WTC11 (cell line): ENCODE data around the gene CEMIP. TPM values are rescaled to one million over a fixed set of nuclear protein-coding genes. Genes with fewer than 3 reads are reported as not detected.

Experiments used
- ATAC-seq: fragments of 200-7000 bp; cut with Tn5 transposase; 2 replicates; pipeline ENCODE4 v1.10.0; 2021; ENCODE audit warnings: mild to moderate bottlenecking, moderate library complexity
- CTCF ChIA-PET: fragments of 300-600 bp; sonication (Branson Sonifier 250); formaldehyde crosslinking; loops from one replicate; lab custom pipeline; 2021; ENCODE audit warnings: antibody characterized with exemption; lab: Charles Lee
- POLR2A ChIA-PET: fragments of 350-600 bp; sonication (Branson Sonifier 250); formaldehyde crosslinking; loops from one replicate; lab custom pipeline; 2021; ENCODE audit warnings: antibody characterized with exemption; lab: Charles Lee
- DNase-seq: peaks from one replicate; pipeline ENCODE4 v3.0.0; 2021; ENCODE audit warnings: low spot score
- H3K27ac Mint-ChIP-seq: 2 replicates; pipeline ENCODE4 v1.8.0; 2021; ENCODE audit warnings: mixed read lengths
- H3K27me3 Mint-ChIP-seq: 2 replicates; pipeline ENCODE4 v1.8.0; 2021; ENCODE audit warnings: low read depth, mild to moderate bottlenecking, moderate library complexity, mixed read lengths
- H3K36me3 Mint-ChIP-seq: 2 replicates; pipeline ENCODE4 v1.8.0; 2021; ENCODE audit warnings: mixed read lengths
- H3K4me1 Mint-ChIP-seq: 2 replicates; pipeline ENCODE4 v1.8.0; 2022; ENCODE audit warnings: mixed read lengths
- H3K4me3 Mint-ChIP-seq: 2 replicates; pipeline ENCODE4 v1.8.0; 2021; ENCODE audit warnings: mild to moderate bottlenecking, moderate library complexity, mixed read lengths
- H3K9me3 Mint-ChIP-seq: 2 replicates; pipeline ENCODE4 v1.8.0; 2021; ENCODE audit warnings: mixed read lengths
- CBFB ChIP-seq: sonication (generic); formaldehyde crosslinking; IDR thresholded peaks from 2 replicates; pipeline ENCODE4 v1.8.1; 2022; ENCODE audit warnings: mild to moderate bottlenecking, low read depth, missing genetic modification reagents
- ELF4 ChIP-seq: sonication (generic); formaldehyde crosslinking; IDR thresholded peaks from 2 replicates; pipeline ENCODE4 v1.8.1; 2022; ENCODE audit warnings: low read depth, mild to moderate bottlenecking, moderate library complexity, missing genetic modification reagents
- ESRRA ChIP-seq: sonication (generic); formaldehyde crosslinking; IDR thresholded peaks from 2 replicates; pipeline ENCODE4 v1.8.1; 2022; ENCODE audit warnings: mild to moderate bottlenecking, missing genetic modification reagents, borderline replicate concordance
- FOXJ3 ChIP-seq: sonication (generic); formaldehyde crosslinking; IDR thresholded peaks from 2 replicates; pipeline ENCODE4 v1.9.0; 2021; ENCODE audit warnings: missing genetic modification reagents, mild to moderate bottlenecking, borderline replicate concordance
- GABPB1 ChIP-seq: sonication (generic); formaldehyde crosslinking; IDR thresholded peaks from 2 replicates; pipeline ENCODE4 v1.8.1; 2023; ENCODE audit warnings: mild to moderate bottlenecking, missing genetic modification reagents
- GRHL2 ChIP-seq: fragments of 250-450 bp; sonication (Bioruptor Pico); IDR thresholded peaks from 2 replicates; pipeline ENCODE4 v1.8.0; 2022; ENCODE audit warnings: mild to moderate bottlenecking, moderate library complexity; ENCODE audit not compliant: insufficient replicate concordance, severe bottlenecking
- JAZF1 ChIP-seq: fragments of 250-450 bp; sonication (Bioruptor Pico); IDR thresholded peaks from 2 replicates; pipeline ENCODE4 v1.9.0; 2021; ENCODE audit warnings: moderate library complexity, mild to moderate bottlenecking, inconsistent platforms
- NR1H2 ChIP-seq: sonication (generic); formaldehyde crosslinking; IDR thresholded peaks from 2 replicates; pipeline ENCODE4 v1.9.0; 2021; ENCODE audit warnings: mild to moderate bottlenecking, moderate library complexity, missing genetic modification reagents
- NR3C1 ChIP-seq: sonication (generic); formaldehyde crosslinking; conservative IDR thresholded peaks from 2 replicates; pipeline ENCODE4 v1.8.1; 2023; ENCODE audit warnings: low read depth, mild to moderate bottlenecking, missing genetic modification reagents
- TEAD1 ChIP-seq: sonication (generic); formaldehyde crosslinking; IDR thresholded peaks from 2 replicates; pipeline ENCODE4 v1.8.0; 2022; ENCODE audit warnings: mild to moderate bottlenecking, missing genetic modification reagents
- ZNF232 ChIP-seq: sonication (generic); formaldehyde crosslinking; IDR thresholded peaks from 2 replicates; pipeline ENCODE4 v1.8.0; 2022; ENCODE audit warnings: mild to moderate bottlenecking, missing genetic modification reagents
- ZNF317 ChIP-seq: sonication (generic); formaldehyde crosslinking; IDR thresholded peaks from 2 replicates; pipeline ENCODE4 v1.8.1; 2023; ENCODE audit warnings: low read depth, mild to moderate bottlenecking, moderate library complexity, missing genetic modification reagents, borderline replicate concordance
- total RNA-seq: library from RNA; stranded (reverse); gene quantifications from 3 replicates; pipeline ENCODE4 v1.2.3, GENCODE V29; 2021
- TF ChIP-seq, protein P1 (sequence below): sonication (generic); formaldehyde crosslinking; IDR thresholded peaks from 2 replicates; pipeline ENCODE4 v1.8.1; 2022; ENCODE audit warnings: missing genetic modification reagents, borderline replicate concordance
- TF ChIP-seq, protein P2 (sequence below): fragments of 250-450 bp; sonication (Bioruptor Pico); IDR thresholded peaks from 2 replicates; pipeline ENCODE4 v1.9.0; 2021; ENCODE audit warnings: mild to moderate bottlenecking
- TF ChIP-seq, protein P3 (sequence below): sonication (generic); formaldehyde crosslinking; IDR thresholded peaks from 2 replicates; pipeline ENCODE4 v1.8.1; 2023; ENCODE audit warnings: mild to moderate bottlenecking, missing genetic modification reagents
- TF ChIP-seq, protein P4 (sequence below): sonication (generic); formaldehyde crosslinking; IDR thresholded peaks from 2 replicates; pipeline ENCODE4 v1.8.1; 2022; ENCODE audit warnings: mild to moderate bottlenecking, moderate library complexity, missing genetic modification reagents
- TF ChIP-seq, protein P5 (sequence below): fragments of 250-450 bp; sonication (Bioruptor Pico); IDR thresholded peaks from 2 replicates; pipeline ENCODE4 v1.8.0; 2021; ENCODE audit warnings: mild to moderate bottlenecking
- TF ChIP-seq, protein P6 (sequence below): sonication (generic); formaldehyde crosslinking; IDR thresholded peaks from 2 replicates; pipeline ENCODE4 v1.8.1; 2022; ENCODE audit warnings: low read depth, missing genetic modification reagents, borderline replicate concordance
- TF ChIP-seq, protein P7 (sequence below): sonication (generic); formaldehyde crosslinking; IDR thresholded peaks from 2 replicates; pipeline ENCODE4 v1.8.0; 2022; ENCODE audit warnings: mild to moderate bottlenecking, missing genetic modification reagents

The CEMIP gene
- total RNA-seq, 1 experiment from 2014 or later = 0.87 TPM

DNA sequence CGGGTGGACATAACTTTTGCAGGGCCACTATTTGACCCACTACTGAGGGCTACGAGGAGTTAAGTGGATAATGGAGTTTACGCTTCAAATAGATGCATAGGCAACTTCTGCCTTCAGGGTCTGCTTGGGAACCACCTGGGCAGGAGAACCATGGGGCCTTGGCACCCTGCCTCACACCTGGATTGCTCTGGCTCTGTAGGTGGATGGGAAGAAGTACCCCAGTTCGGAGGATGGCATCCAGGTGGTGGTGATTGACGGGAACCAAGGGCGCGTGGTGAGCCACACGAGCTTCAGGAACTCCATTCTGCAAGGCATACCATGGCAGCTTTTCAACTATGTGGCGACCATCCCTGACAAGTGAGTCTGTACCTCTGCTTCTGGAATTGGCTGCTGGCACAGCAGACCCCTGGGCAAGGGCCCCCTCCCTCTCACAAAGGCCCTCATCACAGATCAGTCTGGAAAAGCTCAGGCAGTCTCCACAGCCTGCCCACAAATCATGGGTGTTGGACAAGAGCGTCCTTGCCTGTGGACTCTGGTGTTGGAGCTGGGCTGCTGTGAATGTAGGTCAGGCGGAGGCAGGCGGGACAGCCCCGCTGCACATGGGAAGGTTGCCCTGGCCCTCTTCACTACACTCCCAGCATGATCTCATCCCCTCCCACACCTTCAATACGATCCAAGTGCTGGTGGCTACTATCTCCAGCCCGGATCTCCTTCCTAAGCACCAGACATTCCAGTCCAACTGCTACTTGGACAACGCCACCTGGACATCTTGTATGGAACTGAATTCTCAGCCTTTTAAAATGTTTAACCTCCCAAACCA lies 163.8 kb downstream of the CEMIP start:
- no peak for DNase-seq
- TF ChIP-seq ESRRA = no peak
- TF ChIP-seq, protein P1, sequence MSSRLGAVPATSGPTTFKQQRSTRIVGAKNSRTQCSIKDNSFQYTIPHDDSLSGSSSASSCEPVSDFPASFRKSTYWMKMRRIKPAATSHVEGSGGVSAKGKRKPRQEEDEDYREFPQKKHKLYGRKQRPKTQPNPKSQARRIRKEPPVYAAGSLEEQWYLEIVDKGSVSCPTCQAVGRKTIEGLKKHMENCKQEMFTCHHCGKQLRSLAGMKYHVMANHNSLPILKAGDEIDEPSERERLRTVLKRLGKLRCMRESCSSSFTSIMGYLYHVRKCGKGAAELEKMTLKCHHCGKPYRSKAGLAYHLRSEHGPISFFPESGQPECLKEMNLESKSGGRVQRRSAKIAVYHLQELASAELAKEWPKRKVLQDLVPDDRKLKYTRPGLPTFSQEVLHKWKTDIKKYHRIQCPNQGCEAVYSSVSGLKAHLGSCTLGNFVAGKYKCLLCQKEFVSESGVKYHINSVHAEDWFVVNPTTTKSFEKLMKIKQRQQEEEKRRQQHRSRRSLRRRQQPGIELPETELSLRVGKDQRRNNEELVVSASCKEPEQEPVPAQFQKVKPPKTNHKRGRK (CRISPR knock-in tag) = no peak
- TF ChIP-seq, protein P2, sequence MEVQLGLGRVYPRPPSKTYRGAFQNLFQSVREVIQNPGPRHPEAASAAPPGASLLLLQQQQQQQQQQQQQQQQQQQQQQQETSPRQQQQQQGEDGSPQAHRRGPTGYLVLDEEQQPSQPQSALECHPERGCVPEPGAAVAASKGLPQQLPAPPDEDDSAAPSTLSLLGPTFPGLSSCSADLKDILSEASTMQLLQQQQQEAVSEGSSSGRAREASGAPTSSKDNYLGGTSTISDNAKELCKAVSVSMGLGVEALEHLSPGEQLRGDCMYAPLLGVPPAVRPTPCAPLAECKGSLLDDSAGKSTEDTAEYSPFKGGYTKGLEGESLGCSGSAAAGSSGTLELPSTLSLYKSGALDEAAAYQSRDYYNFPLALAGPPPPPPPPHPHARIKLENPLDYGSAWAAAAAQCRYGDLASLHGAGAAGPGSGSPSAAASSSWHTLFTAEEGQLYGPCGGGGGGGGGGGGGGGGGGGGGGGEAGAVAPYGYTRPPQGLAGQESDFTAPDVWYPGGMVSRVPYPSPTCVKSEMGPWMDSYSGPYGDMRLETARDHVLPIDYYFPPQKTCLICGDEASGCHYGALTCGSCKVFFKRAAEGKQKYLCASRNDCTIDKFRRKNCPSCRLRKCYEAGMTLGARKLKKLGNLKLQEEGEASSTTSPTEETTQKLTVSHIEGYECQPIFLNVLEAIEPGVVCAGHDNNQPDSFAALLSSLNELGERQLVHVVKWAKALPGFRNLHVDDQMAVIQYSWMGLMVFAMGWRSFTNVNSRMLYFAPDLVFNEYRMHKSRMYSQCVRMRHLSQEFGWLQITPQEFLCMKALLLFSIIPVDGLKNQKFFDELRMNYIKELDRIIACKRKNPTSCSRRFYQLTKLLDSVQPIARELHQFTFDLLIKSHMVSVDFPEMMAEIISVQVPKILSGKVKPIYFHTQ (CRISPR knock-in tag) = no peak
- no peak for TF ChIP-seq ELF4 (CRISPR knock-in tag)
- TF ChIP-seq JAZF1 (CRISPR knock-in tag) = no peak
- no peak for TF ChIP-seq FOXJ3 (CRISPR knock-in tag)
- TF ChIP-seq, protein P3, sequence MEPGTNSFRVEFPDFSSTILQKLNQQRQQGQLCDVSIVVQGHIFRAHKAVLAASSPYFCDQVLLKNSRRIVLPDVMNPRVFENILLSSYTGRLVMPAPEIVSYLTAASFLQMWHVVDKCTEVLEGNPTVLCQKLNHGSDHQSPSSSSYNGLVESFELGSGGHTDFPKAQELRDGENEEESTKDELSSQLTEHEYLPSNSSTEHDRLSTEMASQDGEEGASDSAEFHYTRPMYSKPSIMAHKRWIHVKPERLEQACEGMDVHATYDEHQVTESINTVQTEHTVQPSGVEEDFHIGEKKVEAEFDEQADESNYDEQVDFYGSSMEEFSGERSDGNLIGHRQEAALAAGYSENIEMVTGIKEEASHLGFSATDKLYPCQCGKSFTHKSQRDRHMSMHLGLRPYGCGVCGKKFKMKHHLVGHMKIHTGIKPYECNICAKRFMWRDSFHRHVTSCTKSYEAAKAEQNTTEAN (CRISPR knock-in tag) = no peak
- no peak for TF ChIP-seq ZNF317
- no peak for TF ChIP-seq CBFB (CRISPR knock-in tag)
- TF ChIP-seq, protein P4, sequence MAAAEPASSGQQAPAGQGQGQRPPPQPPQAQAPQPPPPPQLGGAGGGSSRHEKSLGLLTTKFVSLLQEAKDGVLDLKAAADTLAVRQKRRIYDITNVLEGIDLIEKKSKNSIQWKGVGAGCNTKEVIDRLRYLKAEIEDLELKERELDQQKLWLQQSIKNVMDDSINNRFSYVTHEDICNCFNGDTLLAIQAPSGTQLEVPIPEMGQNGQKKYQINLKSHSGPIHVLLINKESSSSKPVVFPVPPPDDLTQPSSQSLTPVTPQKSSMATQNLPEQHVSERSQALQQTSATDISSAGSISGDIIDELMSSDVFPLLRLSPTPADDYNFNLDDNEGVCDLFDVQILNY = no peak
- no peak for TF ChIP-seq NR3C1
- TF ChIP-seq, protein P5, sequence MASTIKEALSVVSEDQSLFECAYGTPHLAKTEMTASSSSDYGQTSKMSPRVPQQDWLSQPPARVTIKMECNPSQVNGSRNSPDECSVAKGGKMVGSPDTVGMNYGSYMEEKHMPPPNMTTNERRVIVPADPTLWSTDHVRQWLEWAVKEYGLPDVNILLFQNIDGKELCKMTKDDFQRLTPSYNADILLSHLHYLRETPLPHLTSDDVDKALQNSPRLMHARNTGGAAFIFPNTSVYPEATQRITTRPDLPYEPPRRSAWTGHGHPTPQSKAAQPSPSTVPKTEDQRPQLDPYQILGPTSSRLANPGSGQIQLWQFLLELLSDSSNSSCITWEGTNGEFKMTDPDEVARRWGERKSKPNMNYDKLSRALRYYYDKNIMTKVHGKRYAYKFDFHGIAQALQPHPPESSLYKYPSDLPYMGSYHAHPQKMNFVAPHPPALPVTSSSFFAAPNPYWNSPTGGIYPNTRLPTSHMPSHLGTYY (CRISPR knock-in tag) = no peak
- TF ChIP-seq, all 79 proteins: peak for 0
- H3K4me1 Mint-ChIP-seq = peaks cover 2% of the 10 kb centered on the region; the same call in 1 of the 2 replicates
- no peaks in the 10 kb centered on the region for H3K9me3 Mint-ChIP-seq
- no peaks in the 10 kb centered on the region for H3K27me3 Mint-ChIP-seq
- CTCF ChIA-PET = no interaction called here
- ATAC-seq = no peak
- H3K27ac Mint-ChIP-seq = no peak overlapping the region
- peaks cover 19% of the 10 kb centered on the region for H3K36me3 Mint-ChIP-seq
- H3K4me3 Mint-ChIP-seq = no peak overlapping the region
- POLR2A ChIA-PET = no interaction called here

DNA sequence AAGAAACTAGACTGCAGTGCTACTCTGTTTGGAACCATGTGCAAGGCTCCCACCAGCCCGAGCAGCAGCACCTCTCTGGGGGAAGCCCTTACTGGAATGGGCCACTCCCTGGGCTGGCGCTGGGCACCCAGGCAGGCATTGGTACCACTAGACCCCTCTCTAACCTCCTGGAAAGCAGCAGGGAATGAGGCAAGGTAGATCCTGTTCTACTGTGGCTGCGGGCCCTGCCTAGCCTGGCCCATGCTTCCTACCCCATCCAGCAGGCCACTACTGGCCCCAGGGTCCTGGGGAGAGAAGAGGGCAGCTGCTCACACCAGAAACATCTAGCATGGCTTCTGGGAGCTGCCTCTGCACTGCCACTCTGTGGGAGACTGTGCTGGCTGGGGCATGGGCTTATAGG lies 165.6 kb downstream of the CEMIP start:
- POLR2A ChIA-PET = no interaction called here
- Mint-ChIP-seq H3K27ac (no peak overlapping the region), H3K4me1 (peaks cover 2% of the 10 kb centered on the region; the same call in 1 of the 2 replicates), H3K9me3 (no peaks in the 10 kb centered on the region), H3K36me3 (peaks cover 26% of the 10 kb centered on the region), H3K27me3 (no peaks in the 10 kb centered on the region), H3K4me3 (no peak overlapping the region)
- DNase-seq (no peak), ATAC-seq (no peak)
- CTCF ChIA-PET = no interaction called here
- TF ChIP-seq, protein P6, sequence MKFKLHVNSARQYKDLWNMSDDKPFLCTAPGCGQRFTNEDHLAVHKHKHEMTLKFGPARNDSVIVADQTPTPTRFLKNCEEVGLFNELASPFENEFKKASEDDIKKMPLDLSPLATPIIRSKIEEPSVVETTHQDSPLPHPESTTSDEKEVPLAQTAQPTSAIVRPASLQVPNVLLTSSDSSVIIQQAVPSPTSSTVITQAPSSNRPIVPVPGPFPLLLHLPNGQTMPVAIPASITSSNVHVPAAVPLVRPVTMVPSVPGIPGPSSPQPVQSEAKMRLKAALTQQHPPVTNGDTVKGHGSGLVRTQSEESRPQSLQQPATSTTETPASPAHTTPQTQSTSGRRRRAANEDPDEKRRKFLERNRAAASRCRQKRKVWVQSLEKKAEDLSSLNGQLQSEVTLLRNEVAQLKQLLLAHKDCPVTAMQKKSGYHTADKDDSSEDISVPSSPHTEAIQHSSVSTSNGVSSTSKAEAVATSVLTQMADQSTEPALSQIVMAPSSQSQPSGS (CRISPR knock-in tag) = no peak
- TF ChIP-seq, protein P7, sequence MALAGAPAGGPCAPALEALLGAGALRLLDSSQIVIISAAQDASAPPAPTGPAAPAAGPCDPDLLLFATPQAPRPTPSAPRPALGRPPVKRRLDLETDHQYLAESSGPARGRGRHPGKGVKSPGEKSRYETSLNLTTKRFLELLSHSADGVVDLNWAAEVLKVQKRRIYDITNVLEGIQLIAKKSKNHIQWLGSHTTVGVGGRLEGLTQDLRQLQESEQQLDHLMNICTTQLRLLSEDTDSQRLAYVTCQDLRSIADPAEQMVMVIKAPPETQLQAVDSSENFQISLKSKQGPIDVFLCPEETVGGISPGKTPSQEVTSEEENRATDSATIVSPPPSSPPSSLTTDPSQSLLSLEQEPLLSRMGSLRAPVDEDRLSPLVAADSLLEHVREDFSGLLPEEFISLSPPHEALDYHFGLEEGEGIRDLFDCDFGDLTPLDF = no peak
- TF ChIP-seq, protein P3 (CRISPR knock-in tag) = no peak
- no peak for TF ChIP-seq GRHL2 (CRISPR knock-in tag)
- no peak for TF ChIP-seq GABPB1 (CRISPR knock-in tag)
- TF ChIP-seq TEAD1 = no peak
- no peak for TF ChIP-seq NR1H2 (CRISPR knock-in tag)
- TF ChIP-seq ZNF232 = no peak
